HepG2 (cell line): Measurements from ENCODE around the gene DNASE1. TPM values are rescaled to one million over a fixed set of nuclear protein-coding genes. Genes with fewer than 3 reads are reported as not detected.
A peak's percentile ranks its signal among the peaks of the same experiment; 100 is the strongest.

ENCODE experiments used
- AGO2 ChIP-seq: fragments of 200-400 bp; formaldehyde crosslinking; optimal IDR thresholded peaks from 2 replicates; pipeline ENCODE3; 2017; ENCODE audit warnings: mild to moderate bottlenecking, low read depth, low read length, moderate library complexity
- CAMTA2 ChIP-seq: sonication (generic); formaldehyde crosslinking; IDR thresholded peaks from 2 replicates; pipeline ENCODE4 v1.4.0; 2020; ENCODE audit warnings: mild to moderate bottlenecking, missing genetic modification reagents, borderline replicate concordance
- DNMT1 ChIP-seq: sonication (generic); formaldehyde crosslinking; IDR thresholded peaks from 2 replicates; pipeline ENCODE4 v1.5.1; 2020; ENCODE audit warnings: mild to moderate bottlenecking, missing genetic modification reagents
- ELF3 ChIP-seq: IDR thresholded peaks from 2 replicates; pipeline ENCODE4 v1.6.1; 2016; ENCODE audit warnings: missing genetic modification reagents, missing compliant biosample characterization
- FIP1L1 ChIP-seq: fragments of 200-400 bp; formaldehyde crosslinking; IDR thresholded peaks from 2 replicates; pipeline ENCODE4 v1.6.1; 2018; ENCODE audit warnings: low read depth, mild to moderate bottlenecking, low read length, moderate library complexity, borderline replicate concordance; ENCODE audit not compliant: insufficient read depth
- HBP1 ChIP-seq: IDR thresholded peaks from 2 replicates; pipeline ENCODE4 v1.6.1; 2016; ENCODE audit warnings: low read depth, control low read depth
- HIVEP1 ChIP-seq: sonication (generic); formaldehyde crosslinking; IDR thresholded peaks from 2 replicates; pipeline ENCODE4 v1.4.0; 2020; ENCODE audit warnings: mild to moderate bottlenecking, missing genetic modification reagents
- IKZF1 ChIP-seq: fragments of 450-650 bp; IDR thresholded peaks from 2 replicates; pipeline ENCODE4 v1.7.1; 2016
- MTA3 ChIP-seq: sonication (generic); formaldehyde crosslinking; IDR thresholded peaks from 2 replicates; pipeline ENCODE4 v1.4.0; 2020; ENCODE audit warnings: missing genetic modification reagents
- MTERF4 ChIP-seq: sonication (generic); formaldehyde crosslinking; IDR thresholded peaks from 2 replicates; pipeline ENCODE4 v1.8.0; 2023; ENCODE audit warnings: mild to moderate bottlenecking, missing genetic modification reagents
- POLR2G ChIP-seq: fragments of 200-400 bp; formaldehyde crosslinking; IDR thresholded peaks from 2 replicates; pipeline ENCODE4 v1.6.1; 2018; ENCODE audit warnings: mild to moderate bottlenecking, low read depth, low read length, moderate library complexity
- RCOR2 ChIP-seq: IDR thresholded peaks from 2 replicates; pipeline ENCODE4 v1.6.1; 2016; ENCODE audit warnings: missing biosample characterization, missing genetic modification reagents
- SKIL ChIP-seq: sonication (generic); formaldehyde crosslinking; IDR thresholded peaks from 2 replicates; pipeline ENCODE4 v1.8.0; 2022; ENCODE audit warnings: missing genetic modification reagents, mild to moderate bottlenecking, moderate library complexity, borderline replicate concordance
- SMAD1 ChIP-seq: sonication (generic); formaldehyde crosslinking; IDR thresholded peaks from 2 replicates; pipeline ENCODE4 v1.4.0; 2020; ENCODE audit warnings: missing genetic modification reagents, low read depth, mild to moderate bottlenecking, borderline replicate concordance
- TARDBP ChIP-seq: sonication (generic); formaldehyde crosslinking; IDR thresholded peaks from 2 replicates; pipeline ENCODE4 v1.8.0; 2022; ENCODE audit warnings: mild to moderate bottlenecking, missing genetic modification reagents
- TBX2 ChIP-seq: sonication (generic); formaldehyde crosslinking; IDR thresholded peaks from 2 replicates; pipeline ENCODE4 v1.5.0; 2020; ENCODE audit warnings: missing genetic modification reagents, mild to moderate bottlenecking, borderline replicate concordance
- TFDP2 ChIP-seq: sonication (generic); formaldehyde crosslinking; IDR thresholded peaks from 2 replicates; pipeline ENCODE4 v1.4.0; 2020; ENCODE audit warnings: missing genetic modification reagents
- TGIF2 ChIP-seq: IDR thresholded peaks from 2 replicates; pipeline ENCODE4 v1.6.1; 2016; ENCODE audit warnings: control low read depth, missing compliant biosample characterization
- ZFP90 ChIP-seq: sonication (generic); formaldehyde crosslinking; IDR thresholded peaks from 2 replicates; pipeline ENCODE4 v1.8.0; 2022; ENCODE audit warnings: missing genetic modification reagents, mild to moderate bottlenecking, inconsistent platforms, borderline replicate concordance
- ZNF264 ChIP-seq: sonication (generic); formaldehyde crosslinking; IDR thresholded peaks from 2 replicates; pipeline ENCODE4 v1.4.0; 2020; ENCODE audit warnings: missing genetic modification reagents
- ZNF431 ChIP-seq: sonication (generic); formaldehyde crosslinking; IDR thresholded peaks from 2 replicates; pipeline ENCODE4 v1.9.0; 2022; ENCODE audit warnings: missing genetic modification reagents, low read depth, mild to moderate bottlenecking, borderline replicate concordance
- ZNF580 ChIP-seq: IDR thresholded peaks from 2 replicates; pipeline ENCODE4 v1.6.1; 2016; ENCODE audit warnings: low read depth, borderline replicate concordance
- ZNF772 ChIP-seq: sonication (generic); formaldehyde crosslinking; IDR thresholded peaks from 2 replicates; pipeline ENCODE4 v1.5.0; 2020; ENCODE audit warnings: mild to moderate bottlenecking, missing genetic modification reagents
- ZNF883 ChIP-seq: sonication (generic); formaldehyde crosslinking; IDR thresholded peaks from 2 replicates; pipeline ENCODE4 v1.5.1; 2020; ENCODE audit warnings: mild to moderate bottlenecking, missing genetic modification reagents; ENCODE audit errors: not compliant biosample characterization
- polyA plus RNA-seq, 8 experiments: library from polyadenylated mRNA; depleted of rRNA in 3 of 8; stranded (reverse) in 7 of 8; unstranded in 1 of 8; fragments of >200 nt; fragmentation: Illumina TruSeq in 4 of 8; extraction: Trizol in 4 of 8; gene quantifications; 2 replicates each; pipeline versions ENCODE4 v1.2.1 to v1.2.3, GENCODE V29; 2011 to 2016; ENCODE audit warnings: low read depth in 4 of 8, missing spikeins in 1 of 8, mixed read lengths in 1 of 8; ENCODE audit not compliant: insufficient read depth in 1 of 8
- total RNA-seq, 5 experiments: library from RNA; depleted of rRNA; stranded (reverse); fragments of >200 nt; fragmentation: Illumina TruSeq; extraction: Trizol; gene quantifications; 2 replicates each; pipeline ENCODE4 v1.2.3, GENCODE V29; 2016; ENCODE audit warnings: low read depth in 1 of 5

DNASE1 gene
- total and polyA plus RNA-seq, 2 of the 13 experiments (the other 11 are each of a cell fraction or from before 2014, with no cell fraction given), result 7.1 to 11.1 TPM

GRCh38 chr16:3654249-3654991 is at the start of gene DNASE1 (continued):
- TF ChIP-seq HBP1 (CRISPR knock-in tag) (no peak), TFDP2 (CRISPR knock-in tag) (no peak), DNMT1 (CRISPR knock-in tag) (peak; percentile 36; the same call in 1 of the 2 replicates), ZNF772 (CRISPR knock-in tag) (0 out of 2 replicates have a peak, but pooled peaks have one; percentile 31), MTA3 (CRISPR knock-in tag) (no peak), ZNF431 (CRISPR knock-in tag) (no peak), HIVEP1 (no peak), TBX2 (CRISPR knock-in tag) (peak; percentile 77; the same call in 1 of the 2 replicates), ELF3 (CRISPR knock-in tag) (peak; percentile 65), ZNF883 (CRISPR knock-in tag) (peak; percentile 42), SMAD1 (CRISPR knock-in tag) (no peak), MTERF4 (0 out of 2 replicates have a peak, but pooled peaks have one; percentile 28), AGO2 (peak; percentile 73), ZNF580 (CRISPR knock-in tag) (peak; percentile 68; the same call in 1 of the 2 replicates), CAMTA2 (CRISPR knock-in tag) (no peak), ZNF264 (CRISPR knock-in tag) (no peak), IKZF1 (no peak), RCOR2 (CRISPR knock-in tag) (0 out of 2 replicates have a peak, but pooled peaks have one; percentile 33), POLR2G (0 out of 2 replicates have a peak, but pooled peaks have one; percentile 38), FIP1L1 (no peak), ZFP90 (CRISPR knock-in tag) (no peak), TGIF2 (CRISPR knock-in tag) (no peak), TARDBP (CRISPR knock-in tag) (peak; percentile 60; the same call in 1 of the 2 replicates), SKIL (no peak)
